ENCODE results near the gene LPXN.
"Not testable (repeated sequence)": the region's sequence is repeated elsewhere in the genome, so short reads cannot be mapped to it uniquely, and the experiment has no call there.

Gene LPXN

GRCh38 chr11:58580311-58580710 is 4.7 kb upstream of the LPXN start:
- Histone ChIP-seq H4K20me1 (peaks cover 56% of the 10 kb centered on the region), H3K4me1 (peaks cover 46% of the 10 kb centered on the region), H3K27ac (peak overlapping the region; percentile 100), H3K27me3 (no peaks in the 10 kb centered on the region), H3K4me2 (peak overlapping the region; percentile 91), H3K36me3 (peaks cover 13% of the 10 kb centered on the region; the same call in 1 of the 2 replicates), H3K9ac (peak overlapping the region; percentile 100), H3K4me3 (peak overlapping the region; percentile 98), H3K9me3 (no peaks in the 10 kb centered on the region)
- no peak for TF ChIP-seq Cebpa-rat (IDR thresholded peaks at IDR 0.05)

DNA sequence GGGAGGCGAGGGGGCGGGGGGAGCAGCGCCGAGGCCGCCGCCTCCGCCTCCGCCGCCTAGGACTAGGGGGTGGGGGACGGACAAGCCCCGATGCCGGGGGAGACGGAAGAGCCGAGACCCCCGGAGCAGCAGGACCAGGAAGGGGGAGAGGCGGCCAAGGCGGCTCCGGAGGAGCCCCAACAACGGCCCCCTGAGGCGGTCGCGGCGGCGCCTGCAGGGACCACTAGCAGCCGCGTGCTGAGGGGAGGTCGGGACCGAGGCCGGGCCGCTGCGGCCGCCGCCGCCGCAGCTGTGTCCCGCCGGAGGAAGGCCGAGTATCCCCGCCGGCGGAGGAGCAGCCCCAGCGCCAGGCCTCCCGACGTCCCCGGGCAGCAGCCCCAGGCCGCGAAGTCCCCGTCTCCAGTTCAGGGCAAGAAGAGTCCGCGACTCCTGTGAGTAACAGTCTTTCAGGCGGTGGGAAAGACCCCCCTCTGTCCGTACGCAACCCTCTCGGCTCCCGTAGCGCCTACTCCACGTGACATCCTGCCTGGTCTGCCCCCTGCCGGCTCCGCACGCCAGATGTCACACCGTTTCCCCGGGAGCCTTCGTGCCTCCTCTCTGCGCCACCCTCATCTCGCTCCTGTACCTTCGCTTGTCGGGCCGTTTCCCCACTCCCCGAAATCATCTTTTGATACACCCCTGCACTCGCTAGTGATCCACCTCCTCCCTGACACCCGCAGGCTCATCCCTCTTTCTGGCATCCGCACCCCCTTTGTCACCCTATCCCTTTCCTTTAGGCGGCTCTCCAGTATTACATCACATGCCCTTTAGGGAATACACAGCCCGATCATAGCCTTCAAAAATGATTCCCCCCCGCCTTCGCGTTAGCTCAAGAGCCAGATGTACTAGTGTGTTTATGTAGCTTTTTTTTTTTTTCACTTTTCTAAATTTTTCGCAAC is 3.8 kb upstream of the LPXN start:
- Histone ChIP-seq H3K27ac (peak overlapping the region; percentile 100), H3K9ac (peak overlapping the region; percentile 100), H3K9me3 (no peaks in the 10 kb centered on the region), H3K27me3 (no peaks in the 10 kb centered on the region), H3K4me1 (peaks cover 55% of the 10 kb centered on the region), H3K4me2 (peak overlapping the region; percentile 91), H4K20me1 (peaks cover 48% of the 10 kb centered on the region), H3K36me3 (peaks cover 7% of the 10 kb centered on the region; the same call in 1 of the 2 replicates), H3K4me3 (peak overlapping the region; percentile 98)
- peak; percentile 74; the same call in 1 of the 2 replicates for TF ChIP-seq Cebpa-rat (IDR thresholded peaks at IDR 0.05)

DNA sequence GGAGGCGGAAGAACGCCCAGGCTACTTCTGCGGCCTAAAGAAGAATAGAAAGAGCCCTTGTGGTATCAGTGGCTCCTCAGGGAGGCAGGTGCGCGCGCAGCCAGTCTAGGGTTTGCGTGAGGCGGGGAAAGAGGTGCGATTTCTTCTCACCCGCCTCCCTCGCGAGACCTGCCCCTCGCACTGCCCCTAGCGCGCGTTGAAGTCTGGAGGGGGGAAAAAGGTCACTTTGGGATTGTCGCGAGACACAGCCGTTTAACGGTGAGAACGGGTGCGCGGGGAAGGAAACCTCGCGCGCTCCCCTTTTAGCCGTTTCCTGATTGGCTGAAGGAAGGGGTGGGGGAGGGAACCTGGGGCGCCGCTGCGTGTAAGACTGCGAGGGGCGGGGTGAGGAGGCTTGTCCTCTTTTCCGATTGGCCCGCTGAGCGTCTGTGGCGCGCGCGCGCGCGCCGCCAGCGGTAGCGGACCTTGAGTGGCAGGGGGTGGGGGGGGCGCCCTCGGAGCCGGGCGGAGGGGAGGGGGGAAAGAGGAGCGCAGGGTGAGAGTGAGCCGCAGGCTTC is 3.1 kb upstream of the LPXN start, which contains the start of gene ZFP91:
TSS of gene ZFP91 (plus strand) at position 429 of the 557 bp plus-strand sequence. CDS start 219 bp downstream, outside the sequence.
- Histone ChIP-seq H3K4me2 (peak within 1 kb of the TSS; percentile 92), H3K4me3 (peak within 1 kb of the TSS; percentile 98), H3K9me3 (no peaks in the 10 kb centered on the region), H3K27ac (peak within 1 kb of the TSS; percentile 100), H4K20me1 (peaks cover 40% of the 10 kb centered on the region), H3K9ac (peak within 1 kb of the TSS; percentile 100), H3K27me3 (no peaks in the 10 kb centered on the region), H3K4me1 (peaks cover 62% of the 10 kb centered on the region), H3K36me3 (0 out of 2 replicates have a peak, but pooled peaks cover 6% of the 10 kb centered on the region)
- no peak for TF ChIP-seq Cebpa-rat (IDR thresholded peaks at IDR 0.05)

- Histone ChIP-seq H3K27ac (peak overlapping the region; percentile 100), H3K36me3 (0 out of 2 replicates have a peak, but pooled peaks cover 6% of the 10 kb centered on the region), H3K4me2 (peak overlapping the region; percentile 92), H3K9ac (peak overlapping the region; percentile 100), H3K4me1 (peaks cover 67% of the 10 kb centered on the region), H3K4me3 (peak overlapping the region; percentile 98), H3K27me3 (no peaks in the 10 kb centered on the region), H4K20me1 (peaks cover 35% of the 10 kb centered on the region), H3K9me3 (no peaks in the 10 kb centered on the region)
- no peak for TF ChIP-seq Cebpa-rat (IDR thresholded peaks at IDR 0.05)
These were observed 2.5 kb upstream of the LPXN start for GRCh38 chr11:58578136-58578634.

DNA sequence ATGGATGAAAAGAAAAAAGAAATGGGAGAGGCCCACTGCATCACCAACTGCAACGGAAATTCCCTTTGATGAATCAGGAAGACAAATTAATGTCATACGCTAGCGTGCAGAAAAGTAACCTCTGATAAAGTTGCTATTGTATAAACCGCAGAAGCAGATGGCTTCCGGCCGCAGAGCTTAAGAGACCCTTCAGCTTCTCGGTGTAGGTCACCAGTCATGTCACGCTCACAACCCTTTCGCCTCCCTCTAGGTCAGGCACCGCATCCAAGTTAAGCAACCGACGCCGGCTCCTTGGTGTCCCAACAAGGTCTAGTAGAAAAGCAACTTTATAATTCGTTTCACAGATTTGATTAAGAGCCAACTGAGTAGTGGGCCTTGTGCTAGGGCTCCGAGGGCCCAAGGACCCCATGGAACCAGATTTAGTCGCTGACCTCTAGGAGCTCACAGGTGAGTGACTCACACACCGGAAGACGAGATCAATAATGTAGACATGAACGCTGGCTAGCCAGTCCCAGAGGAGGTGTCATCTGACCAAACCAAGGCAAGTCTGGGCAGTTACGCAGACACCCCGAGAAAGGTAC is 2.0 kb upstream of the LPXN start:
- H3K4me3 ChIP-seq = peak overlapping the region; percentile 98
- H3K36me3 ChIP-seq = 0 out of 2 replicates have a peak, but pooled peaks cover 6% of the 10 kb centered on the region
- H3K27me3 ChIP-seq = no peaks in the 10 kb centered on the region
- H3K9ac ChIP-seq = peak overlapping the region; percentile 100
- H3K4me2 ChIP-seq = peak overlapping the region; percentile 92
- peak overlapping the region; percentile 100 for H3K27ac ChIP-seq
- peak; percentile 76 for TF ChIP-seq Cebpa-rat (IDR thresholded peaks at IDR 0.05)
- H3K4me1 ChIP-seq = peaks cover 67% of the 10 kb centered on the region
- peaks cover 30% of the 10 kb centered on the region for H4K20me1 ChIP-seq
- H3K9me3 ChIP-seq = no peaks in the 10 kb centered on the region

DNA sequence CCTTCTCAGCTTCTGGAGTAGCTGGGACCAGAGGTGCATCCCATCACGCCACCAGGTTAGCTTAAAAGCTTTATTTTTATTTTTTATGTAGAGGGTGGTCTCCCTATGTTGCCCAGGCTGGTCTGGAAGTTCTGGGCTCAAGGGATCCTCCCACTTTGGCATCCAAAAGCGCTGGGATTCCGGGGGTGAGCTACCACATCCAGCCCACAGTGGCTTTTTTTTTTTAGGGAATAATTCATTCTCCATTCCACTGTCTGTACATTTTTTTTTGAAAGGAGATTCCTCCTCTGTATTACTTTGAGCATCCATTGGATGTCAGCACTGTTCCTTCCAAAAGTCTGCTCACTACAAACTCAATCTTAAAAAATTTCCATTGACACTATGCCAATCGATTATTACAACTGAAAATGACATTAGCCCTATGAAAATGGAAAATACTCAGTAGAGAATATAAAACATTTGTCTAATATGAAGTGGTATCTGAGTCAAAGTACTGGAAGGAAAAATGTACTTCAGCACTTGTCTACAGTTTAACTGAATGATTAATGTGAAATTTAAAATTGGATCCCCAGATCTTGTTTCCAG is 1.3 kb upstream of the LPXN start:
- TF ChIP-seq Cebpa-rat (IDR thresholded peaks at IDR 0.05) = no peak
- Histone ChIP-seq H3K4me3 (peak overlapping the region; percentile 98), H3K9me3 (no peaks in the 10 kb centered on the region), H4K20me1 (peaks cover 23% of the 10 kb centered on the region), H3K27me3 (no peaks in the 10 kb centered on the region), H3K4me2 (peak overlapping the region; percentile 92), H3K27ac (peak overlapping the region; percentile 100), H3K4me1 (peaks cover 62% of the 10 kb centered on the region), H3K36me3 (0 out of 2 replicates have a peak, but pooled peaks cover 6% of the 10 kb centered on the region), H3K9ac (peak overlapping the region; percentile 100)

- H3K9ac ChIP-seq = peak overlapping the region; percentile 39; the same call in 1 of the 2 replicates
- peaks cover 45% of the 10 kb centered on the region for H3K4me1 ChIP-seq
- peaks cover 2% of the 10 kb centered on the region for H4K20me1 ChIP-seq
- no peak for TF ChIP-seq Cebpa-rat (IDR thresholded peaks at IDR 0.05)
- H3K27ac ChIP-seq = peak overlapping the region; percentile 100
- H3K9me3 ChIP-seq = no peaks in the 10 kb centered on the region
- H3K4me3 ChIP-seq = peak overlapping the region; percentile 98; the same call in 1 of the 2 replicates
- H3K27me3 ChIP-seq = no peaks in the 10 kb centered on the region
- H3K36me3 ChIP-seq = peaks cover 2% of the 10 kb centered on the region; the same call in 1 of the 2 replicates
- H3K4me2 ChIP-seq = peak overlapping the region; percentile 92
These were observed 775 bp downstream of the LPXN start for GRCh38 chr11:58574881-58575280.

- Histone ChIP-seq H3K36me3 (peaks cover 4% of the 10 kb centered on the region; the same call in 1 of the 2 replicates), H3K9me3 (no peaks in the 10 kb centered on the region), H3K27me3 (no peaks in the 10 kb centered on the region), H3K9ac (no peak overlapping the region; the same call in 1 of the 2 replicates), H3K27ac (peak overlapping the region; percentile 100), H4K20me1 (no peaks in the 10 kb centered on the region), H3K4me1 (peaks cover 45% of the 10 kb centered on the region), H3K4me3 (peak overlapping the region; percentile 45), H3K4me2 (peak overlapping the region; percentile 92)
- no peak for TF ChIP-seq Cebpa-rat (IDR thresholded peaks at IDR 0.05)
These were observed 2.1 kb downstream of the LPXN start for GRCh38 chr11:58573451-58574104.

GRCh38 chr11:58572906-58573305 is 2.8 kb downstream of the LPXN start:
- peak overlapping the region; percentile 92 for H3K4me2 ChIP-seq
- H4K20me1 ChIP-seq, H3K9ac ChIP-seq, H3K36me3 ChIP-seq, H3K27me3 ChIP-seq, H3K9me3 ChIP-seq: not testable (repeated sequence)
- peak overlapping the region; percentile 100 for H3K27ac ChIP-seq
- H3K4me3 ChIP-seq = peak overlapping the region; percentile 45
- H3K4me1 ChIP-seq = peaks cover 45% of the 10 kb centered on the region
